SU-DHL-6 (cell line): ENCODE data around the gene GPD2.

ENCODE experiments used
- H2AFZ ChIP-seq: fragments of 200-600 bp; sonication (generic); 2 replicates; pipeline ENCODE4 v1.6.1; 2014; ENCODE audit warnings: low read depth, mild to moderate bottlenecking, moderate library complexity, mixed read lengths, antibody characterized with exemption, low read length; ENCODE audit not compliant: severe bottlenecking
- H3F3A ChIP-seq: fragments of 200-600 bp; shearing (Covaris generic); 2 replicates; pipeline ENCODE4 v1.6.0; 2016; ENCODE audit warnings: antibody characterized with exemption, mild to moderate bottlenecking; ENCODE audit not compliant: insufficient read depth
- H3K27ac ChIP-seq: fragments of 200-600 bp; sonication (generic); 2 replicates; pipeline ENCODE4 v1.5.1; 2016; ENCODE audit warnings: low read depth, mild to moderate bottlenecking, low read length, moderate library complexity, mixed read lengths
- H3K27me3 ChIP-seq: fragments of 200-600 bp; sonication (generic), shearing (Covaris generic); 2 replicates; pipeline ENCODE4 v1.6.0; 2014; ENCODE audit warnings: mild to moderate bottlenecking, low read length
- H3K36me3 ChIP-seq: fragments of 200-600 bp; sonication (generic); 2 replicates; pipeline ENCODE4 v1.6.1; 2014; ENCODE audit warnings: mild to moderate bottlenecking, low read length, mixed read lengths
- H3K4me2 ChIP-seq: fragments of 300-600, 200-600 bp; shearing (Covaris generic), sonication (generic); 2 replicates; pipeline ENCODE4 v1.6.0; 2014; ENCODE audit warnings: low read length, low read depth, mild to moderate bottlenecking; ENCODE audit not compliant: poor library complexity, severe bottlenecking
- H3K4me3 ChIP-seq: fragments of 200-600 bp; sonication (generic); 2 replicates; pipeline ENCODE4 v1.5.1; 2014; ENCODE audit warnings: antibody characterized with exemption, low read length, mild to moderate bottlenecking, mixed read lengths; ENCODE audit not compliant: insufficient read depth, poor library complexity, severe bottlenecking
- H3K79me2 ChIP-seq: fragments of 200-600 bp; sonication (generic); 2 replicates; pipeline ENCODE4 v1.6.1; 2014; ENCODE audit warnings: mild to moderate bottlenecking, low read length, moderate library complexity; ENCODE audit not compliant: insufficient read depth
- H3K9ac ChIP-seq: fragments of 200-600 bp; sonication (generic); 2 replicates; pipeline ENCODE4 v1.7.0; 2014; ENCODE audit warnings: mild to moderate bottlenecking, low read length
- H3K9me2 ChIP-seq: fragments of 200-600 bp; sonication (generic); replicated peaks from 2 replicates; pipeline ENCODE4 v1.6.1; 2014; ENCODE audit warnings: low read length; ENCODE audit not compliant: insufficient read depth
- H3K9me3 ChIP-seq: fragments of 200-600 bp; sonication (generic); 2 replicates; pipeline ENCODE4 v1.6.1; 2014; ENCODE audit warnings: low read length, mixed read lengths; ENCODE audit not compliant: insufficient read depth
- H4K20me1 ChIP-seq: fragments of 200-600 bp; sonication (generic); 2 replicates; pipeline ENCODE4 v1.6.1; 2014; ENCODE audit warnings: low read depth, mild to moderate bottlenecking, antibody characterized with exemption, low read length, moderate library complexity, mixed read lengths
- CTCF ChIP-seq: fragments of 200-600 bp; sonication (generic); IDR thresholded peaks from one replicate; pipeline ENCODE4 v1.5.1; 2017; ENCODE audit warnings: antibody characterized with exemption, mild to moderate bottlenecking, low read length, moderate library complexity; ENCODE audit not compliant: insufficient read depth, poor library complexity, severe bottlenecking
- EZH2phosphoT487 ChIP-seq: fragments of 200-600 bp; sonication (generic), shearing (Covaris generic); conservative IDR thresholded peaks from 2 replicates; pipeline ENCODE4 v1.6.1; 2018; ENCODE audit warnings: mild to moderate bottlenecking, antibody characterized with exemption, low read length, moderate library complexity, mixed read lengths

GPD2 gene

DNA sequence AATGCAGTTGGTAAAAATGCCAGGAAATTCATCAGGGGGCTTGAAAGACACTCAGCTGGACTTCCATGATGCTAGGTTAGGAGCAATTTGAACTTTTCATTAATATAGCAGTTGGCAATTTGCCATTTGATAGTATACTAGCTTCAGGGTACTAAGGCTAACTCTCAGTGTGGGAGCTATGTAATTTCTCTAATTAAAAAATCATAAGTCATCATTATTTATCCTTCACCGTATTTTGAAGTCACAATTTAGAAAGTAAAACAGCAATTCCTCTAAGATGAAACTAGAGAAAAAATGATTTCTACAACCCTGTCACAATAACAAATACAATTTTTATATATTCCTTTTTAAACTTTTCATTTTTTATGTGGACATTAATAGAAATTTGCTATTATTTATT, 190.8 kb downstream of the GPD2 start:
- Histone ChIP-seq H3K27ac (no peak overlapping the region), H3K27me3 (0 out of 2 replicates have a peak, but pooled peaks cover 3% of the 10 kb centered on the region), H3K9ac (no peak overlapping the region), H3K9me3 (no peaks in the 10 kb centered on the region), H2AFZ (no peak overlapping the region), H3K36me3 (no peaks in the 10 kb centered on the region), H3K4me3 (no peak overlapping the region), H3F3A (no peaks in the 10 kb centered on the region), H3K9me2 (no peaks in the 10 kb centered on the region), H3K4me2 (no peak overlapping the region), H4K20me1 (no peaks in the 10 kb centered on the region), H3K79me2 (no peaks in the 10 kb centered on the region)
- TF ChIP-seq EZH2phosphoT487 = no peak

- H3K27ac ChIP-seq = no peak overlapping the region
Measured at GRCh38 chr2:156630579-156631337, 194.6 kb downstream of the GPD2 start.

GRCh38 chr2:156635646-156636045, 199.5 kb downstream of the GPD2 start:
- no peaks in the 10 kb centered on the region for H3F3A ChIP-seq
- H3K27me3 ChIP-seq = 0 out of 2 replicates have a peak, but pooled peaks cover 3% of the 10 kb centered on the region
- no peak for TF ChIP-seq EZH2phosphoT487
- TF ChIP-seq CTCF = no peak
- no peaks in the 10 kb centered on the region for H3K79me2 ChIP-seq
- no peaks in the 10 kb centered on the region for H3K36me3 ChIP-seq
- H2AFZ ChIP-seq = no peak overlapping the region
- no peaks in the 10 kb centered on the region for H3K9me3 ChIP-seq
- no peaks in the 10 kb centered on the region for H4K20me1 ChIP-seq
- no peak overlapping the region for H3K27ac ChIP-seq
- no peaks in the 10 kb centered on the region for H3K9me2 ChIP-seq
- H3K4me2 ChIP-seq = no peak overlapping the region
- H3K9ac ChIP-seq = no peak overlapping the region
- H3K4me3 ChIP-seq = no peak overlapping the region

More at GRCh38 chr2:156630579-156631337, 194.6 kb downstream of the GPD2 start:
- no peak overlapping the region for H3K4me2 ChIP-seq
- no peaks in the 10 kb centered on the region for H3K36me3 ChIP-seq
- H3K27me3 ChIP-seq = 0 out of 2 replicates have a peak, but pooled peaks cover 3% of the 10 kb centered on the region
- no peak overlapping the region for H2AFZ ChIP-seq
- no peaks in the 10 kb centered on the region for H3K9me3 ChIP-seq
- TF ChIP-seq EZH2phosphoT487 = no peak
- TF ChIP-seq CTCF = no peak
- no peaks in the 10 kb centered on the region for H4K20me1 ChIP-seq
- no peak overlapping the region for H3K4me3 ChIP-seq
- no peak overlapping the region for H3K9ac ChIP-seq
- no peaks in the 10 kb centered on the region for H3F3A ChIP-seq
- H3K9me2 ChIP-seq = no peaks in the 10 kb centered on the region
- no peaks in the 10 kb centered on the region for H3K79me2 ChIP-seq
